ENCODE data around the gene ACTL10. TPM values are rescaled to one million over a fixed set of nuclear protein-coding genes. Genes with fewer than 3 reads are reported as not detected.

The ACTL10 gene
- total and polyA plus RNA-seq, 2 experiments from 2014 or later: 0.71 to 1.9 TPM

DNA sequence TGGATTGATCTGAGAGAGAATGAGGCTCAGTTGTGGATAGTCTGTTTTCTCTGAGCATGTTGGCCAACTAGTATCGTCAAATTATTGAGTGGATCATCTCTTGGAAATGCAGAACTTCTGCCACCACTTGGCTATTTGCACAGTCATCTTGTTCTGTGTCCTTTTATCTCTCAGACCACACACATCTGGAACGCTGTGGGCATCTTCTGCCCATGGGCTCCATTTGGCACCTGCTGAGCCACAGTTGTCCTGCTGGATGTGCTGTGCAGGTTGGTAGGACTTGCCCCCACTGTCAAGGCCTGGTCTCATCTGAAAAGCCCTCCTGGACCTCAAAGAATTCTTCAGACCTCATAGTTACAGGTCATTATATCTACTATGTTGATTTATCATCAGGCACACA, 21.3 kb upstream of the ACTL10 start:
- no peak for ATAC-seq

More for the DNA sequence above, 21.3 kb upstream of the ACTL10 start:
- H3F3A ChIP-seq (replicated peaks; ENCODE audit: low read depth): no peaks in the 10 kb centered on the region
- no peak overlapping the region for H3K27ac ChIP-seq (ENCODE audit: low read depth)
- no peaks in the 10 kb centered on the region for H3K36me3 ChIP-seq (ENCODE audit: insufficient read depth)
- H3K4me3 ChIP-seq: no peak overlapping the region
- no peaks in the 10 kb centered on the region for H3K9me2 ChIP-seq (ENCODE audit: insufficient read depth)
- H3K4me1 ChIP-seq (ENCODE audit: insufficient read depth): no peaks in the 10 kb centered on the region; the same call in 1 of the 2 replicates
- H2AFZ ChIP-seq: no peak overlapping the region
- H4K20me1 ChIP-seq (replicated peaks; ENCODE audit: insufficient read depth): peaks cover 3% of the 10 kb centered on the region; the same call in 1 of the 2 replicates
- no peak overlapping the region for H3K4me2 ChIP-seq
- H3K79me2 ChIP-seq (replicated peaks; ENCODE audit: insufficient read depth): no peaks in the 10 kb centered on the region
- Mint-ChIP-seq H3K36me3 (ENCODE audit: low read depth) (peaks cover 16% of the 10 kb centered on the region), H3K4me3 (no peak overlapping the region), H3K27ac (no peak overlapping the region), H3K4me1 (peaks cover 5% of the 10 kb centered on the region; the same call in 2 of the 3 replicates), H3K27me3 (ENCODE audit: insufficient read depth, low read depth, poor library complexity) (peaks cover 3% of the 10 kb centered on the region), H3K9me3 (no peaks in the 10 kb centered on the region)
- no peaks in the 10 kb centered on the region for H3K27me3 ChIP-seq (ENCODE audit: insufficient read depth)
- DNase-seq (ENCODE audit: low spot score): no peak
- no peak for TF ChIP-seq NANOG (IDR thresholded peaks at IDR 0.05; ENCODE audit: borderline replicate concordance)
- TF ChIP-seq STAT1 (IDR thresholded peaks at IDR 0.05; ENCODE audit: unreplicated experiment): no peak
- TF ChIP-seq EZH2phosphoT487 (IDR thresholded peaks at IDR 0.05; ENCODE audit: unreplicated experiment): no peak
- TF ChIP-seq, protein P1, sequence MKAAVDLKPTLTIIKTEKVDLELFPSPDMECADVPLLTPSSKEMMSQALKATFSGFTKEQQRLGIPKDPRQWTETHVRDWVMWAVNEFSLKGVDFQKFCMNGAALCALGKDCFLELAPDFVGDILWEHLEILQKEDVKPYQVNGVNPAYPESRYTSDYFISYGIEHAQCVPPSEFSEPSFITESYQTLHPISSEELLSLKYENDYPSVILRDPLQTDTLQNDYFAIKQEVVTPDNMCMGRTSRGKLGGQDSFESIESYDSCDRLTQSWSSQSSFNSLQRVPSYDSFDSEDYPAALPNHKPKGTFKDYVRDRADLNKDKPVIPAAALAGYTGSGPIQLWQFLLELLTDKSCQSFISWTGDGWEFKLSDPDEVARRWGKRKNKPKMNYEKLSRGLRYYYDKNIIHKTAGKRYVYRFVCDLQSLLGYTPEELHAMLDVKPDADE (IDR thresholded peaks at IDR 0.05): no peak
- no peak for TF ChIP-seq JUNB (IDR thresholded peaks at IDR 0.05; ENCODE audit: unreplicated experiment)
- TF ChIP-seq POLR2AphosphoS5 (IDR thresholded peaks at IDR 0.05; ENCODE audit: low read depth): no peak
- TF ChIP-seq, protein P2, sequence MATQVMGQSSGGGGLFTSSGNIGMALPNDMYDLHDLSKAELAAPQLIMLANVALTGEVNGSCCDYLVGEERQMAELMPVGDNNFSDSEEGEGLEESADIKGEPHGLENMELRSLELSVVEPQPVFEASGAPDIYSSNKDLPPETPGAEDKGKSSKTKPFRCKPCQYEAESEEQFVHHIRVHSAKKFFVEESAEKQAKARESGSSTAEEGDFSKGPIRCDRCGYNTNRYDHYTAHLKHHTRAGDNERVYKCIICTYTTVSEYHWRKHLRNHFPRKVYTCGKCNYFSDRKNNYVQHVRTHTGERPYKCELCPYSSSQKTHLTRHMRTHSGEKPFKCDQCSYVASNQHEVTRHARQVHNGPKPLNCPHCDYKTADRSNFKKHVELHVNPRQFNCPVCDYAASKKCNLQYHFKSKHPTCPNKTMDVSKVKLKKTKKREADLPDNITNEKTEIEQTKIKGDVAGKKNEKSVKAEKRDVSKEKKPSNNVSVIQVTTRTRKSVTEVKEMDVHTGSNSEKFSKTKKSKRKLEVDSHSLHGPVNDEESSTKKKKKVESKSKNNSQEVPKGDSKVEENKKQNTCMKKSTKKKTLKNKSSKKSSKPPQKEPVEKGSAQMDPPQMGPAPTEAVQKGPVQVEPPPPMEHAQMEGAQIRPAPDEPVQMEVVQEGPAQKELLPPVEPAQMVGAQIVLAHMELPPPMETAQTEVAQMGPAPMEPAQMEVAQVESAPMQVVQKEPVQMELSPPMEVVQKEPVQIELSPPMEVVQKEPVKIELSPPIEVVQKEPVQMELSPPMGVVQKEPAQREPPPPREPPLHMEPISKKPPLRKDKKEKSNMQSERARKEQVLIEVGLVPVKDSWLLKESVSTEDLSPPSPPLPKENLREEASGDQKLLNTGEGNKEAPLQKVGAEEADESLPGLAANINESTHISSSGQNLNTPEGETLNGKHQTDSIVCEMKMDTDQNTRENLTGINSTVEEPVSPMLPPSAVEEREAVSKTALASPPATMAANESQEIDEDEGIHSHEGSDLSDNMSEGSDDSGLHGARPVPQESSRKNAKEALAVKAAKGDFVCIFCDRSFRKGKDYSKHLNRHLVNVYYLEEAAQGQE (IDR thresholded peaks at IDR 0.05; ENCODE audit: unreplicated experiment): no peak
- TF ChIP-seq CREB1 (CRISPR knock-in tag; IDR thresholded peaks at IDR 0.05; ENCODE audit: low read depth): no peak
- TF ChIP-seq, protein P3, sequence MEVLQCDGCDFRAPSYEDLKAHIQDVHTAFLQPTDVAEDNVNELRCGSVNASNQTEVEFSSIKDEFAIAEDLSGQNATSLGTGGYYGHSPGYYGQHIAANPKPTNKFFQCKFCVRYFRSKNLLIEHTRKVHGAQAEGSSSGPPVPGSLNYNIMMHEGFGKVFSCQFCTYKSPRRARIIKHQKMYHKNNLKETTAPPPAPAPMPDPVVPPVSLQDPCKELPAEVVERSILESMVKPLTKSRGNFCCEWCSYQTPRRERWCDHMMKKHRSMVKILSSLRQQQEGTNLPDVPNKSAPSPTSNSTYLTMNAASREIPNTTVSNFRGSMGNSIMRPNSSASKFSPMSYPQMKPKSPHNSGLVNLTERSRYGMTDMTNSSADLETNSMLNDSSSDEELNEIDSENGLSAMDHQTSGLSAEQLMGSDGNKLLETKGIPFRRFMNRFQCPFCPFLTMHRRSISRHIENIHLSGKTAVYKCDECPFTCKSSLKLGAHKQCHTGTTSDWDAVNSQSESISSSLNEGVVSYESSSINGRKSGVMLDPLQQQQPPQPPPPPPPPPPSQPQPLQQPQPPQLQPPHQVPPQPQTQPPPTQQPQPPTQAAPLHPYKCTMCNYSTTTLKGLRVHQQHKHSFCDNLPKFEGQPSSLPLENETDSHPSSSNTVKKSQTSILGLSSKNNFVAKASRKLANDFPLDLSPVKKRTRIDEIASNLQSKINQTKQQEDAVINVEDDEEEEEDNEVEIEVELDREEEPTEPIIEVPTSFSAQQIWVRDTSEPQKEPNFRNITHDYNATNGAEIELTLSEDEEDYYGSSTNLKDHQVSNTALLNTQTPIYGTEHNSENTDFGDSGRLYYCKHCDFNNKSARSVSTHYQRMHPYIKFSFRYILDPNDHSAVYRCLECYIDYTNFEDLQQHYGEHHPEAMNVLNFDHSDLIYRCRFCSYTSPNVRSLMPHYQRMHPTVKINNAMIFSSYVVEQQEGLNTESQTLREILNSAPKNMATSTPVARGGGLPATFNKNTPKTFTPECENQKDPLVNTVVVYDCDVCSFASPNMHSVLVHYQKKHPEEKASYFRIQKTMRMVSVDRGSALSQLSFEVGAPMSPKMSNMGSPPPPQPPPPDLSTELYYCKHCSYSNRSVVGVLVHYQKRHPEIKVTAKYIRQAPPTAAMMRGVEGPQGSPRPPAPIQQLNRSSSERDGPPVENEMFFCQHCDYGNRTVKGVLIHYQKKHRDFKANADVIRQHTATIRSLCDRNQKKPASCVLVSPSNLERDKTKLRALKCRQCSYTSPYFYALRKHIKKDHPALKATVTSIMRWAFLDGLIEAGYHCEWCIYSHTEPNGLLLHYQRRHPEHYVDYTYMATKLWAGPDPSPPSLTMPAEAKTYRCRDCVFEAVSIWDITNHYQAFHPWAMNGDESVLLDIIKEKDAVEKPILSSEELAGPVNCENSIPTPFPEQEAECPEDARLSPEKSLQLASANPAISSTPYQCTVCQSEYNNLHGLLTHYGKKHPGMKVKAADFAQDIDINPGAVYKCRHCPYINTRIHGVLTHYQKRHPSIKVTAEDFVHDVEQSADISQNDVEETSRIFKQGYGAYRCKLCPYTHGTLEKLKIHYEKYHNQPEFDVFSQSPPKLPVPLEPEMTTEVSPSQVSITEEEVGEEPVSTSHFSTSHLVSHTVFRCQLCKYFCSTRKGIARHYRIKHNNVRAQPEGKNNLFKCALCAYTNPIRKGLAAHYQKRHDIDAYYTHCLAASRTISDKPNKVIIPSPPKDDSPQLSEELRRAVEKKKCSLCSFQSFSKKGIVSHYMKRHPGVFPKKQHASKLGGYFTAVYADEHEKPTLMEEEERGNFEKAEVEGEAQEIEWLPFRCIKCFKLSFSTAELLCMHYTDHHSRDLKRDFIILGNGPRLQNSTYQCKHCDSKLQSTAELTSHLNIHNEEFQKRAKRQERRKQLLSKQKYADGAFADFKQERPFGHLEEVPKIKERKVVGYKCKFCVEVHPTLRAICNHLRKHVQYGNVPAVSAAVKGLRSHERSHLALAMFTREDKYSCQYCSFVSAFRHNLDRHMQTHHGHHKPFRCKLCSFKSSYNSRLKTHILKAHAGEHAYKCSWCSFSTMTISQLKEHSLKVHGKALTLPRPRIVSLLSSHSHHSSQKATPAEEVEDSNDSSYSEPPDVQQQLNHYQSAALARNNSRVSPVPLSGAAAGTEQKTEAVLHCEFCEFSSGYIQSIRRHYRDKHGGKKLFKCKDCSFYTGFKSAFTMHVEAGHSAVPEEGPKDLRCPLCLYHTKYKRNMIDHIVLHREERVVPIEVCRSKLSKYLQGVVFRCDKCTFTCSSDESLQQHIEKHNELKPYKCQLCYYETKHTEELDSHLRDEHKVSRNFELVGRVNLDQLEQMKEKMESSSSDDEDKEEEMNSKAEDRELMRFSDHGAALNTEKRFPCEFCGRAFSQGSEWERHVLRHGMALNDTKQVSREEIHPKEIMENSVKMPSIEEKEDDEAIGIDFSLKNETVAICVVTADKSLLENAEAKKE (CRISPR knock-in tag; IDR thresholded peaks at IDR 0.05): no peak
- TF ChIP-seq ZNF331 (CRISPR knock-in tag; IDR thresholded peaks at IDR 0.05; ENCODE audit: low read depth): no peak
- TF ChIP-seq EZH2 (IDR thresholded peaks at IDR 0.05; ENCODE audit: low read depth, unreplicated experiment): no peak

All from GM23338 (cell line).